ENCODE results near the gene CFAP74. TPM values are rescaled to one million over a fixed set of nuclear protein-coding genes. Genes with fewer than 3 reads are reported as not detected.

CFAP74 gene
- total and polyA plus RNA-seq, 2 of the 13 experiments (the other 11 are each of a cell fraction or from before 2014, with no cell fraction given): 0.27 to 0.62 TPM

DNA sequence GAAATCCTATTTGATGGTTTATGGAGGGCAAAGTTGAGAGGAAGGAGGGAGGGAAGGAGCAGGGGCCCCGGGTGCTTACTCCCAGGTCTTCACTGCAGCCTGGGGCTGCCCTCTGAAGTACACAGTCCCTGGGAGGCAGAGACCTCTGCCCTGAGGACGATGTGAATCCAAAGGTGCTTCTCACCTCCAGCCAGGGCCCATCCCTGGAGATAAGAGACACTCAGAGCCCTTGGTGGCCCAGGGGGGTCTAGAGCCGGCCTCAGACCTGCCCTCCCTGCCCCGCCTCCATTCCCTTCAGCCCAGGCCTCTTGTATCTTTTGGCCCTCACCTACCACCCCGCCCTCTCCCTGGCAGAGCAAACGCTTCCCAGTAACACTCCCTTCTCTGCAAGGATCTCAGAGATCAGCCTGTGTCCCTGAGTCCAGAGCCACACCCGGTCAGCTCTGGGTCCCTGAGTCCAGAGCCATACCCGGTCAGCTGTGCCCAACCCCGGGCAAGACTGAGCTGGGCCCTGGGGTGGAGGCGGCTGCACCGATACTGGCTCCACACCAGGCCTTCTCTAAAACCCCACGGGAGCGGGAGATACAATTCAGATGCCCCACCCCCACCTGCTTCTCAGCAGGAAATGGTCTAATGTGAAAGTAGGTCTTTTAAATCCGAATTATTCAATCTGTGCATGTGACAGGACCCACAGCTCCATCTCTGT, 109.1 kb downstream of the CFAP74 start (continued):
- no peak for TF ChIP-seq BRCA1 (CRISPR knock-in tag; IDR thresholded peaks at IDR 0.05)
- TF ChIP-seq HES4 (CRISPR knock-in tag; IDR thresholded peaks at IDR 0.05; ENCODE audit: borderline replicate concordance): no peak
- no peak for TF ChIP-seq ZNF747 (CRISPR knock-in tag; IDR thresholded peaks at IDR 0.05; ENCODE audit: borderline replicate concordance)
- TF ChIP-seq, protein P1, sequence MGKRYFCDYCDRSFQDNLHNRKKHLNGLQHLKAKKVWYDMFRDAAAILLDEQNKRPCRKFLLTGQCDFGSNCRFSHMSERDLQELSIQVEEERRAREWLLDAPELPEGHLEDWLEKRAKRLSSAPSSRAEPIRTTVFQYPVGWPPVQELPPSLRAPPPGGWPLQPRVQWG (CRISPR knock-in tag; IDR thresholded peaks at IDR 0.05; ENCODE audit: borderline replicate concordance, low read depth): no peak
- no peak for TF ChIP-seq MAFK (conservative IDR thresholded peaks at IDR 0.05 in 1 of 2, IDR thresholded peaks at IDR 0.05 in 1 of 2; ENCODE audit: low read length in 2 of 2)
- TF ChIP-seq UBTF (CRISPR knock-in tag; IDR thresholded peaks at IDR 0.05): peak; percentile 20; the same call in 1 of the 2 replicates
- 0 out of 2 replicates have a peak, but pooled peaks have one; percentile 25 for TF ChIP-seq SAFB2 (CRISPR knock-in tag; IDR thresholded peaks at IDR 0.05; ENCODE audit: borderline replicate concordance, low read depth)
- TF ChIP-seq, protein P2, sequence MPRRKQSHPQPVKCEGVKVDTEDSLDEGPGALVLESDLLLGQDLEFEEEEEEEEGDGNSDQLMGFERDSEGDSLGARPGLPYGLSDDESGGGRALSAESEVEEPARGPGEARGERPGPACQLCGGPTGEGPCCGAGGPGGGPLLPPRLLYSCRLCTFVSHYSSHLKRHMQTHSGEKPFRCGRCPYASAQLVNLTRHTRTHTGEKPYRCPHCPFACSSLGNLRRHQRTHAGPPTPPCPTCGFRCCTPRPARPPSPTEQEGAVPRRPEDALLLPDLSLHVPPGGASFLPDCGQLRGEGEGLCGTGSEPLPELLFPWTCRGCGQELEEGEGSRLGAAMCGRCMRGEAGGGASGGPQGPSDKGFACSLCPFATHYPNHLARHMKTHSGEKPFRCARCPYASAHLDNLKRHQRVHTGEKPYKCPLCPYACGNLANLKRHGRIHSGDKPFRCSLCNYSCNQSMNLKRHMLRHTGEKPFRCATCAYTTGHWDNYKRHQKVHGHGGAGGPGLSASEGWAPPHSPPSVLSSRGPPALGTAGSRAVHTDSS (CRISPR knock-in tag; conservative IDR thresholded peaks at IDR 0.05): no peak
- TF ChIP-seq MTF1 (CRISPR knock-in tag; IDR thresholded peaks at IDR 0.05): no peak
- no peak for TF ChIP-seq LCORL (IDR thresholded peaks at IDR 0.05)
- no peak for TF ChIP-seq LCORL (CRISPR knock-in tag; IDR thresholded peaks at IDR 0.05)
- TF ChIP-seq JUNB (CRISPR knock-in tag; IDR thresholded peaks at IDR 0.05; ENCODE audit: borderline replicate concordance): no peak
- no peak for TF ChIP-seq RFXAP (CRISPR knock-in tag; IDR thresholded peaks at IDR 0.05; ENCODE audit: borderline replicate concordance)
- no peak for TF ChIP-seq ZSCAN12 (CRISPR knock-in tag; IDR thresholded peaks at IDR 0.05)
- TF ChIP-seq DMTF1 (CRISPR knock-in tag; IDR thresholded peaks at IDR 0.05): no peak
- TF ChIP-seq, protein P3, sequence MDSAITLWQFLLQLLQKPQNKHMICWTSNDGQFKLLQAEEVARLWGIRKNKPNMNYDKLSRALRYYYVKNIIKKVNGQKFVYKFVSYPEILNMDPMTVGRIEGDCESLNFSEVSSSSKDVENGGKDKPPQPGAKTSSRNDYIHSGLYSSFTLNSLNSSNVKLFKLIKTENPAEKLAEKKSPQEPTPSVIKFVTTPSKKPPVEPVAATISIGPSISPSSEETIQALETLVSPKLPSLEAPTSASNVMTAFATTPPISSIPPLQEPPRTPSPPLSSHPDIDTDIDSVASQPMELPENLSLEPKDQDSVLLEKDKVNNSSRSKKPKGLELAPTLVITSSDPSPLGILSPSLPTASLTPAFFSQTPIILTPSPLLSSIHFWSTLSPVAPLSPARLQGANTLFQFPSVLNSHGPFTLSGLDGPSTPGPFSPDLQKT (CRISPR knock-in tag; IDR thresholded peaks at IDR 0.05; ENCODE audit: borderline replicate concordance): no peak
- no peak for TF ChIP-seq XRCC5 (optimal IDR thresholded peaks at IDR 0.05; ENCODE audit: low read length)
- TF ChIP-seq, protein P4, sequence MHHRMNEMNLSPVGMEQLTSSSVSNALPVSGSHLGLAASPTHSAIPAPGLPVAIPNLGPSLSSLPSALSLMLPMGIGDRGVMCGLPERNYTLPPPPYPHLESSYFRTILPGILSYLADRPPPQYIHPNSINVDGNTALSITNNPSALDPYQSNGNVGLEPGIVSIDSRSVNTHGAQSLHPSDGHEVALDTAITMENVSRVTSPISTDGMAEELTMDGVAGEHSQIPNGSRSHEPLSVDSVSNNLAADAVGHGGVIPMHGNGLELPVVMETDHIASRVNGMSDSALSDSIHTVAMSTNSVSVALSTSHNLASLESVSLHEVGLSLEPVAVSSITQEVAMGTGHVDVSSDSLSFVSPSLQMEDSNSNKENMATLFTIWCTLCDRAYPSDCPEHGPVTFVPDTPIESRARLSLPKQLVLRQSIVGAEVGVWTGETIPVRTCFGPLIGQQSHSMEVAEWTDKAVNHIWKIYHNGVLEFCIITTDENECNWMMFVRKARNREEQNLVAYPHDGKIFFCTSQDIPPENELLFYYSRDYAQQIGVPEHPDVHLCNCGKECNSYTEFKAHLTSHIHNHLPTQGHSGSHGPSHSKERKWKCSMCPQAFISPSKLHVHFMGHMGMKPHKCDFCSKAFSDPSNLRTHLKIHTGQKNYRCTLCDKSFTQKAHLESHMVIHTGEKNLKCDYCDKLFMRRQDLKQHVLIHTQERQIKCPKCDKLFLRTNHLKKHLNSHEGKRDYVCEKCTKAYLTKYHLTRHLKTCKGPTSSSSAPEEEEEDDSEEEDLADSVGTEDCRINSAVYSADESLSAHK (CRISPR knock-in tag; IDR thresholded peaks at IDR 0.05; ENCODE audit: borderline replicate concordance): no peak

Measured in HepG2 (cell line).